HepG2 (cell line): ENCODE results near the gene TRPC4. TPM values are rescaled to one million over a fixed set of nuclear protein-coding genes. Genes with fewer than 3 reads are reported as not detected.

Experiments used
- ARNT2 ChIP-seq: sonication (generic); formaldehyde crosslinking; IDR thresholded peaks from 2 replicates; pipeline ENCODE4 v1.8.0; 2022; ENCODE audit warnings: mild to moderate bottlenecking, low read depth, missing genetic modification reagents, moderate library complexity
- TCF12 ChIP-seq, 2 experiments: fragments of 450-650 bp in 1 of 2; sonication (generic) in 1 of 2; formaldehyde crosslinking in 1 of 2; IDR thresholded peaks; 2 replicates each; pipeline versions ENCODE4 v1.6.1 to v1.8.0; 2017 to 2022; ENCODE audit warnings: antibody characterized with exemption in 1 of 2, mild to moderate bottlenecking in 1 of 2, missing genetic modification reagents in 1 of 2, moderate library complexity in 1 of 2
- ZNF331 ChIP-seq: sonication (generic); formaldehyde crosslinking; IDR thresholded peaks from 2 replicates; pipeline ENCODE4 v1.4.0; 2020; ENCODE audit warnings: missing genetic modification reagents
- ZNF343 ChIP-seq: sonication (generic); formaldehyde crosslinking; IDR thresholded peaks from 2 replicates; pipeline ENCODE4 v1.4.0; 2020; ENCODE audit warnings: mild to moderate bottlenecking, missing genetic modification reagents
- ZNF446 ChIP-seq: sonication (generic); formaldehyde crosslinking; IDR thresholded peaks from 2 replicates; pipeline ENCODE4 v1.5.0; 2020; ENCODE audit warnings: mild to moderate bottlenecking, missing genetic modification reagents
- polyA plus RNA-seq, 8 experiments: library from polyadenylated mRNA; depleted of rRNA in 3 of 8; stranded (reverse) in 7 of 8; unstranded in 1 of 8; fragments of >200 nt; fragmentation: Illumina TruSeq in 4 of 8; extraction: Trizol in 4 of 8; gene quantifications; 2 replicates each; pipeline versions ENCODE4 v1.2.1 to v1.2.3, GENCODE V29; 2011 to 2016; ENCODE audit warnings: low read depth in 4 of 8, missing spikeins in 1 of 8, mixed read lengths in 1 of 8; ENCODE audit not compliant: insufficient read depth in 1 of 8
- total RNA-seq, 5 experiments: library from RNA; depleted of rRNA; stranded (reverse); fragments of >200 nt; fragmentation: Illumina TruSeq; extraction: Trizol; gene quantifications; 2 replicates each; pipeline ENCODE4 v1.2.3, GENCODE V29; 2016; ENCODE audit warnings: low read depth in 1 of 5
- TF ChIP-seq, protein P1 (sequence below): sonication (generic); formaldehyde crosslinking; IDR thresholded peaks from 2 replicates; pipeline ENCODE4 v1.5.0; 2020; ENCODE audit warnings: mild to moderate bottlenecking, missing genetic modification reagents, borderline replicate concordance
- TF ChIP-seq, protein P2 (sequence below): sonication (generic); formaldehyde crosslinking; IDR thresholded peaks from 2 replicates; pipeline ENCODE4 v1.4.0; 2020; ENCODE audit warnings: missing genetic modification reagents
- TF ChIP-seq, protein P3 (sequence below): sonication (generic); formaldehyde crosslinking; IDR thresholded peaks from 2 replicates; pipeline ENCODE4 v1.4.0; 2020; ENCODE audit warnings: mild to moderate bottlenecking, missing genetic modification reagents, borderline replicate concordance

Gene TRPC4
- total and polyA plus RNA-seq, 2 of the 13 experiments (the other 11 are each of a cell fraction or from before 2014, with no cell fraction given) = not detected

DNA sequence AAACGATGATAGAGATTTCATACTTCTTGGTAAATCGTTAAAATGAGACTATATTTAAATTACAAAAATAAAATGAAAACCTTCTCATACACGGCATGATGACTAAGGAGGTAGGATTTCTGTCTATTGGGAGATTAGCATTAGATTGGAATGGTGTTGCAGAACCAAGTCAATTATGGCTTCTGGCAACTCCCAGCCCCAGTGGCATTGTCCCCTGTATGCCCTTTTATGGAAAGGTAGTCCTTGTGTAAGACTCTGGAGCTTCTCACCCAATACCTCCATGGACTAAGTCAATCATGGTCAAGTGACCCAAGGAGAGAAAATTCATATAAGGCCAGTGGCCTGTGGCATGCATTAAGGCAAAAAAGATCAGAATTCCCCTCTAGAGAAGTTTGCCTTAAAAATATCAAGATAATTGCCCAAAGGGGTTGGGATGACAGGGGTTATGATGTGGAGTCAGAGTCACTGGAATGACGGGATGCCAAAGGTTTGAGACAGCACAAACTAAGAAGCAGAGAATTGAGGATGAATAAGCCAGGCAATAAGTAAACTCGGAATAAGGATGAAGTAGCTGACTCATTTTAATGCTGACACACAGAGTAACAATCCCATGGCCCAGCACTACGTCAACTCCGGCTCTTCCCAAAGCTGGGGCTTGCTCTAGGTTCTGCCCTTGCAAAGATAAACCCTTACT lies 213.2 kb downstream of the TRPC4 start (continued):
- TF ChIP-seq, protein P1, sequence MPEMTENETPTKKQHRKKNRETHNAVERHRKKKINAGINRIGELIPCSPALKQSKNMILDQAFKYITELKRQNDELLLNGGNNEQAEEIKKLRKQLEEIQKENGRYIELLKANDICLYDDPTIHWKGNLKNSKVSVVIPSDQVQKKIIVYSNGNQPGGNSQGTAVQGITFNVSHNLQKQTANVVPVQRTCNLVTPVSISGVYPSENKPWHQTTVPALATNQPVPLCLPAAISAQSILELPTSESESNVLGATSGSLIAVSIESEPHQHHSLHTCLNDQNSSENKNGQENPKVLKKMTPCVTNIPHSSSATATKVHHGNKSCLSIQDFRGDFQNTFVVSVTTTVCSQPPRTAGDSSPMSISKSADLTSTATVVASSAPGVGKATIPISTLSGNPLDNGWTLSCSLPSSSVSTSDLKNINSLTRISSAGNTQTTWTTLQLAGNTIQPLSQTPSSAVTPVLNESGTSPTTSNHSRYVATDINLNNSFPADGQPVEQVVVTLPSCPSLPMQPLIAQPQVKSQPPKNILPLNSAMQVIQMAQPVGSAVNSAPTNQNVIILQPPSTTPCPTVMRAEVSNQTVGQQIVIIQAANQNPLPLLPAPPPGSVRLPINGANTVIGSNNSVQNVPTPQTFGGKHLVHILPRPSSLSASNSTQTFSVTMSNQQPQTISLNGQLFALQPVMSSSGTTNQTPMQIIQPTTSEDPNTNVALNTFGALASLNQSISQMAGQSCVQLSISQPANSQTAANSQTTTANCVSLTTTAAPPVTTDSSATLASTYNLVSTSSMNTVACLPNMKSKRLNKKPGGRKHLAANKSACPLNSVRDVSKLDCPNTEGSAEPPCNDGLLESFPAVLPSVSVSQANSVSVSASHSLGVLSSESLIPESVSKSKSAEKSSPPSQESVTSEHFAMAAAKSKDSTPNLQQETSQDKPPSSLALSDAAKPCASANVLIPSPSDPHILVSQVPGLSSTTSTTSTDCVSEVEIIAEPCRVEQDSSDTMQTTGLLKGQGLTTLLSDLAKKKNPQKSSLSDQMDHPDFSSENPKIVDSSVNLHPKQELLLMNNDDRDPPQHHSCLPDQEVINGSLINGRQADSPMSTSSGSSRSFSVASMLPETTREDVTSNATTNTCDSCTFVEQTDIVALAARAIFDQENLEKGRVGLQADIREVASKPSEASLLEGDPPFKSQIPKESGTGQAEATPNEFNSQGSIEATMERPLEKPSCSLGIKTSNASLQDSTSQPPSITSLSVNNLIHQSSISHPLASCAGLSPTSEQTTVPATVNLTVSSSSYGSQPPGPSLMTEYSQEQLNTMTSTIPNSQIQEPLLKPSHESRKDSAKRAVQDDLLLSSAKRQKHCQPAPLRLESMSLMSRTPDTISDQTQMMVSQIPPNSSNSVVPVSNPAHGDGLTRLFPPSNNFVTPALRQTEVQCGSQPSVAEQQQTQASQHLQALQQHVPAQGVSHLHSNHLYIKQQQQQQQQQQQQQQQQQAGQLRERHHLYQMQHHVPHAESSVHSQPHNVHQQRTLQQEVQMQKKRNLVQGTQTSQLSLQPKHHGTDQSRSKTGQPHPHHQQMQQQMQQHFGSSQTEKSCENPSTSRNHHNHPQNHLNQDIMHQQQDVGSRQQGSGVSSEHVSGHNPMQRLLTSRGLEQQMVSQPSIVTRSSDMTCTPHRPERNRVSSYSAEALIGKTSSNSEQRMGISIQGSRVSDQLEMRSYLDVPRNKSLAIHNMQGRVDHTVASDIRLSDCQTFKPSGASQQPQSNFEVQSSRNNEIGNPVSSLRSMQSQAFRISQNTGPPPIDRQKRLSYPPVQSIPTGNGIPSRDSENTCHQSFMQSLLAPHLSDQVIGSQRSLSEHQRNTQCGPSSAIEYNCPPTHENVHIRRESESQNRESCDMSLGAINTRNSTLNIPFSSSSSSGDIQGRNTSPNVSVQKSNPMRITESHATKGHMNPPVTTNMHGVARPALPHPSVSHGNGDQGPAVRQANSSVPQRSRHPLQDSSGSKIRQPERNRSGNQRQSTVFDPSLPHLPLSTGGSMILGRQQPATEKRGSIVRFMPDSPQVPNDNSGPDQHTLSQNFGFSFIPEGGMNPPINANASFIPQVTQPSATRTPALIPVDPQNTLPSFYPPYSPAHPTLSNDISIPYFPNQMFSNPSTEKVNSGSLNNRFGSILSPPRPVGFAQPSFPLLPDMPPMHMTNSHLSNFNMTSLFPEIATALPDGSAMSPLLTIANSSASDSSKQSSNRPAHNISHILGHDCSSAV (CRISPR knock-in tag) = no peak
- no peak for TF ChIP-seq ZNF446 (CRISPR knock-in tag)
- TF ChIP-seq, protein P2, sequence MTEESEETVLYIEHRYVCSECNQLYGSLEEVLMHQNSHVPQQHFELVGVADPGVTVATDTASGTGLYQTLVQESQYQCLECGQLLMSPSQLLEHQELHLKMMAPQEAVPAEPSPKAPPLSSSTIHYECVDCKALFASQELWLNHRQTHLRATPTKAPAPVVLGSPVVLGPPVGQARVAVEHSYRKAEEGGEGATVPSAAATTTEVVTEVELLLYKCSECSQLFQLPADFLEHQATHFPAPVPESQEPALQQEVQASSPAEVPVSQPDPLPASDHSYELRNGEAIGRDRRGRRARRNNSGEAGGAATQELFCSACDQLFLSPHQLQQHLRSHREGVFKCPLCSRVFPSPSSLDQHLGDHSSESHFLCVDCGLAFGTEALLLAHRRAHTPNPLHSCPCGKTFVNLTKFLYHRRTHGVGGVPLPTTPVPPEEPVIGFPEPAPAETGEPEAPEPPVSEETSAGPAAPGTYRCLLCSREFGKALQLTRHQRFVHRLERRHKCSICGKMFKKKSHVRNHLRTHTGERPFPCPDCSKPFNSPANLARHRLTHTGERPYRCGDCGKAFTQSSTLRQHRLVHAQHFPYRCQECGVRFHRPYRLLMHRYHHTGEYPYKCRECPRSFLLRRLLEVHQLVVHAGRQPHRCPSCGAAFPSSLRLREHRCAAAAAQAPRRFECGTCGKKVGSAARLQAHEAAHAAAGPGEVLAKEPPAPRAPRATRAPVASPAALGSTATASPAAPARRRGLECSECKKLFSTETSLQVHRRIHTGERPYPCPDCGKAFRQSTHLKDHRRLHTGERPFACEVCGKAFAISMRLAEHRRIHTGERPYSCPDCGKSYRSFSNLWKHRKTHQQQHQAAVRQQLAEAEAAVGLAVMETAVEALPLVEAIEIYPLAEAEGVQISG (CRISPR knock-in tag) = no peak
- TF ChIP-seq, protein P3, sequence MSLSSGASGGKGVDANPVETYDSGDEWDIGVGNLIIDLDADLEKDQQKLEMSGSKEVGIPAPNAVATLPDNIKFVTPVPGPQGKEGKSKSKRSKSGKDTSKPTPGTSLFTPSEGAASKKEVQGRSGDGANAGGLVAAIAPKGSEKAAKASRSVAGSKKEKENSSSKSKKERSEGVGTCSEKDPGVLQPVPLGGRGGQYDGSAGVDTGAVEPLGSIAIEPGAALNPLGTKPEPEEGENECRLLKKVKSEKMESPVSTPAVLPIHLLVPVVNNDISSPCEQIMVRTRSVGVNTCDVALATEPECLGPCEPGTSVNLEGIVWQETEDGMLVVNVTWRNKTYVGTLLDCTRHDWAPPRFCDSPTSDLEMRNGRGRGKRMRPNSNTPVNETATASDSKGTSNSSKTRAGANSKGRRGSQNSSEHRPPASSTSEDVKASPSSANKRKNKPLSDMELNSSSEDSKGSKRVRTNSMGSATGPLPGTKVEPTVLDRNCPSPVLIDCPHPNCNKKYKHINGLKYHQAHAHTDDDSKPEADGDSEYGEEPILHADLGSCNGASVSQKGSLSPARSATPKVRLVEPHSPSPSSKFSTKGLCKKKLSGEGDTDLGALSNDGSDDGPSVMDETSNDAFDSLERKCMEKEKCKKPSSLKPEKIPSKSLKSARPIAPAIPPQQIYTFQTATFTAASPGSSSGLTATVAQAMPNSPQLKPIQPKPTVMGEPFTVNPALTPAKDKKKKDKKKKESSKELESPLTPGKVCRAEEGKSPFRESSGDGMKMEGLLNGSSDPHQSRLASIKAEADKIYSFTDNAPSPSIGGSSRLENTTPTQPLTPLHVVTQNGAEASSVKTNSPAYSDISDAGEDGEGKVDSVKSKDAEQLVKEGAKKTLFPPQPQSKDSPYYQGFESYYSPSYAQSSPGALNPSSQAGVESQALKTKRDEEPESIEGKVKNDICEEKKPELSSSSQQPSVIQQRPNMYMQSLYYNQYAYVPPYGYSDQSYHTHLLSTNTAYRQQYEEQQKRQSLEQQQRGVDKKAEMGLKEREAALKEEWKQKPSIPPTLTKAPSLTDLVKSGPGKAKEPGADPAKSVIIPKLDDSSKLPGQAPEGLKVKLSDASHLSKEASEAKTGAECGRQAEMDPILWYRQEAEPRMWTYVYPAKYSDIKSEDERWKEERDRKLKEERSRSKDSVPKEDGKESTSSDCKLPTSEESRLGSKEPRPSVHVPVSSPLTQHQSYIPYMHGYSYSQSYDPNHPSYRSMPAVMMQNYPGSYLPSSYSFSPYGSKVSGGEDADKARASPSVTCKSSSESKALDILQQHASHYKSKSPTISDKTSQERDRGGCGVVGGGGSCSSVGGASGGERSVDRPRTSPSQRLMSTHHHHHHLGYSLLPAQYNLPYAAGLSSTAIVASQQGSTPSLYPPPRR (CRISPR knock-in tag) = no peak
- no peak for TF ChIP-seq ARNT2 (CRISPR knock-in tag)
- no peak for TF ChIP-seq TCF12 (IDR thresholded peaks at IDR 0.05)
- no peak for TF ChIP-seq TCF12 (CRISPR knock-in tag; IDR thresholded peaks at IDR 0.05)
- no peak for TF ChIP-seq ZNF331
- TF ChIP-seq ZNF343 (CRISPR knock-in tag) = no peak
- TF ChIP-seq, all 625 proteins: peak for 0
